ENCODE results near the gene C19orf38.

DNA sequence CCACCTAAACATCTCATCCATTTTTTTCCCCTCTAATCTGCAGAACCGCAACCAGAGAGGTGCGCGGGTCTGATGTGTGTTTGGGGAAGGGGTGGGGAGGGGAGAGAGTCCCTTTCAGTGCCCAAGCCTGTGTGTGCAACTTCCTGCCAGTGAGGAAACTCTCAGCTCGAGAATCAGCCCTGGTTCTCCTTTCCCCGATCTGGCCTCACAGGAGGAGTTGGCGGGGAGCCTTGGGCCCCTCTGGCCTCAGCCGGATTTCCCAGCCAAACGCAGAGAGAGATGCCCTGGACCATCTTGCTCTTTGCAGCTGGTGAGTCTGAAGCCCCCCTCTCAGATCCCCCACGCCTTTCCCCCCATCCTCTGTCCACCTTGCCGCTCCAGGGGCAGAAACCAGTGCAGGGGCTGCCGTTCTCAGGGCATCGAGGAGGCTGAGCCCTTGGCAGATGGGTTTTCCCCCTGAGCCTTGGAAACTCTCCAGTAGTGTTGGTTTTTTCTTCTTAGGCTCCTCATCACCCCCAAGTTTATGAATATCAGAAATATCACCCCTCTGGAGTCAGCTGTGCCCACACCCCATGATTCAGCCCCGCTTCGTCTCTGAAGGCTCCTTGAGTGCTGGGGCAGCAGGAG is at the start of gene C19orf38:
- TF ChIP-seq ZSCAN18 (CRISPR knock-in tag; IDR thresholded peaks at IDR 0.05): no peak
- no peak for TF ChIP-seq TP53 (CRISPR knock-in tag; IDR thresholded peaks at IDR 0.05)
- TF ChIP-seq, protein P1, sequence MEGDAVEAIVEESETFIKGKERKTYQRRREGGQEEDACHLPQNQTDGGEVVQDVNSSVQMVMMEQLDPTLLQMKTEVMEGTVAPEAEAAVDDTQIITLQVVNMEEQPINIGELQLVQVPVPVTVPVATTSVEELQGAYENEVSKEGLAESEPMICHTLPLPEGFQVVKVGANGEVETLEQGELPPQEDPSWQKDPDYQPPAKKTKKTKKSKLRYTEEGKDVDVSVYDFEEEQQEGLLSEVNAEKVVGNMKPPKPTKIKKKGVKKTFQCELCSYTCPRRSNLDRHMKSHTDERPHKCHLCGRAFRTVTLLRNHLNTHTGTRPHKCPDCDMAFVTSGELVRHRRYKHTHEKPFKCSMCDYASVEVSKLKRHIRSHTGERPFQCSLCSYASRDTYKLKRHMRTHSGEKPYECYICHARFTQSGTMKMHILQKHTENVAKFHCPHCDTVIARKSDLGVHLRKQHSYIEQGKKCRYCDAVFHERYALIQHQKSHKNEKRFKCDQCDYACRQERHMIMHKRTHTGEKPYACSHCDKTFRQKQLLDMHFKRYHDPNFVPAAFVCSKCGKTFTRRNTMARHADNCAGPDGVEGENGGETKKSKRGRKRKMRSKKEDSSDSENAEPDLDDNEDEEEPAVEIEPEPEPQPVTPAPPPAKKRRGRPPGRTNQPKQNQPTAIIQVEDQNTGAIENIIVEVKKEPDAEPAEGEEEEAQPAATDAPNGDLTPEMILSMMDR (IDR thresholded peaks at IDR 0.05): no peak
- TF ChIP-seq, protein P2, sequence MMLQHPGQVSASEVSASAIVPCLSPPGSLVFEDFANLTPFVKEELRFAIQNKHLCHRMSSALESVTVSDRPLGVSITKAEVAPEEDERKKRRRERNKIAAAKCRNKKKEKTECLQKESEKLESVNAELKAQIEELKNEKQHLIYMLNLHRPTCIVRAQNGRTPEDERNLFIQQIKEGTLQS (CRISPR knock-in tag; conservative IDR thresholded peaks at IDR 0.05): no peak
- no peak for TF ChIP-seq TEAD4 (CRISPR knock-in tag; IDR thresholded peaks at IDR 0.05)
- TF ChIP-seq ZNF532 (CRISPR knock-in tag; IDR thresholded peaks at IDR 0.05; ENCODE audit: borderline replicate concordance): no peak
- no peak for TF ChIP-seq ELF4 (CRISPR knock-in tag; IDR thresholded peaks at IDR 0.05; ENCODE audit: low read depth)

Data from WTC11 (cell line).